Fibroblast of skin of abdomen (primary cell): ENCODE measurements around the gene PARP16. TPM values are rescaled to one million over a fixed set of nuclear protein-coding genes. Genes with fewer than 3 reads are reported as not detected.

ENCODE experiments used
- DNase-seq: peaks from one replicate; pipeline ENCODE4 v3.0.0-alpha.2; 2013
- polyA plus RNA-seq, 2 experiments: library from polyadenylated mRNA; unstranded; fragments of 120-200 nt; gene quantifications; one replicate each; pipeline ENCODE4 v1.2.1, GENCODE V29; 2013; ENCODE audit not compliant: insufficient read length in 2 of 2

PARP16 gene
- polyA plus RNA-seq (2013, experiment 1 of 2; ENCODE audit: insufficient read length), result 7.5 TPM
- polyA plus RNA-seq (2013, experiment 2 of 2; ENCODE audit: insufficient read length), result 7.7 TPM

- DNase-seq, result peak; percentile 81
Observed at GRCh38 chr15:65286704-65287519, at the start of gene PARP16. Gene PARP16 (minus strand): TSS chr15:65286883. CDS start chr15:65286426, 457 bp downstream.

- no peak for DNase-seq
Observed at GRCh38 chr15:65335278-65336055, 48.8 kb upstream of the PARP16 start.

- no peak for DNase-seq
Observed at GRCh38 chr15:65334586-65335231, 48.0 kb upstream of the PARP16 start.

- DNase-seq, result no peak
Observed at GRCh38 chr15:65333856-65334255, 47.2 kb upstream of the PARP16 start.

- DNase-seq, result no peak
Observed at GRCh38 chr15:65333148-65333820, 46.6 kb upstream of the PARP16 start.

GRCh38 chr15:65332391-65333147, 45.9 kb upstream of the PARP16 start:
- no peak for DNase-seq

GRCh38 chr15:65331811-65332210, 45.1 kb upstream of the PARP16 start:
- no peak for DNase-seq

GRCh38 chr15:65330934-65331645, 44.4 kb upstream of the PARP16 start:
- no peak for DNase-seq

- no peak for DNase-seq
Observed at GRCh38 chr15:65329984-65330735, 43.5 kb upstream of the PARP16 start.

GRCh38 chr15:65329288-65329983, 42.8 kb upstream of the PARP16 start:
- DNase-seq, result no peak

GRCh38 chr15:65328506-65329287, 42.0 kb upstream of the PARP16 start:
- DNase-seq, result no peak

GRCh38 chr15:65327651-65328393, 41.1 kb upstream of the PARP16 start:
- DNase-seq, result no peak

- DNase-seq, result no peak
Observed at GRCh38 chr15:65326818-65327217, 40.1 kb upstream of the PARP16 start.

GRCh38 chr15:65326117-65326526, 39.4 kb upstream of the PARP16 start:
- DNase-seq, result no peak

- DNase-seq, result peak; percentile 69
Observed at GRCh38 chr15:65323071-65323511, 36.4 kb upstream of the PARP16 start.

GRCh38 chr15:65318870-65319356, 32.2 kb upstream of the PARP16 start:
- DNase-seq, result peak; percentile 76

GRCh38 chr15:65312400-65312916, 25.8 kb upstream of the PARP16 start:
- DNase-seq, result no peak
